Stimulated activated naive B cell treated with anti-CD40 and anti-IgM and Interleukin-4, amounts not matched to agents 10 μg/mL and 1 μg/mL and 100 μg/mL, for 72 hours (primary cell): ENCODE data around the gene UGT1A10.

ENCODE experiments used
- ATAC-seq, 2 donors: fragments of 150-1000 bp; cut with Tn5 transposase; replicated peaks; 2 replicates each; pipeline ENCODE4 v1.10.0; 2021; ENCODE audit warnings: moderate library complexity in 1 of 2
- DNase-seq: peaks from one replicate; pipeline ENCODE4 v3.0.0; 2021
- H3K27ac Mint-ChIP-seq: one replicate; pipeline ENCODE4 v1.8.0; 2022; ENCODE audit warnings: mild to moderate bottlenecking, mixed read lengths
- H3K27me3 Mint-ChIP-seq, 2 donors: one replicate each; pipeline ENCODE4 v1.8.0; 2022; ENCODE audit warnings: mixed read lengths in 2 of 2
- H3K36me3 Mint-ChIP-seq, 2 donors: one replicate each; pipeline ENCODE4 v1.8.0; 2022; ENCODE audit warnings: mixed read lengths in 2 of 2, mild to moderate bottlenecking in 1 of 2
- H3K4me1 Mint-ChIP-seq, 2 donors: one replicate each; pipeline ENCODE4 v1.8.0; 2022; ENCODE audit warnings: mixed read lengths in 2 of 2, mild to moderate bottlenecking in 1 of 2
- H3K4me3 Mint-ChIP-seq, 2 donors: one replicate each; pipeline ENCODE4 v1.8.0; 2022; ENCODE audit warnings: mild to moderate bottlenecking in 2 of 2, mixed read lengths in 2 of 2, moderate library complexity in 1 of 2
- H3K9me3 Mint-ChIP-seq, 2 donors: one replicate each; pipeline ENCODE4 v1.8.0; 2022; ENCODE audit warnings: mixed read lengths in 2 of 2, mild to moderate bottlenecking in 1 of 2

The UGT1A10 gene

DNA sequence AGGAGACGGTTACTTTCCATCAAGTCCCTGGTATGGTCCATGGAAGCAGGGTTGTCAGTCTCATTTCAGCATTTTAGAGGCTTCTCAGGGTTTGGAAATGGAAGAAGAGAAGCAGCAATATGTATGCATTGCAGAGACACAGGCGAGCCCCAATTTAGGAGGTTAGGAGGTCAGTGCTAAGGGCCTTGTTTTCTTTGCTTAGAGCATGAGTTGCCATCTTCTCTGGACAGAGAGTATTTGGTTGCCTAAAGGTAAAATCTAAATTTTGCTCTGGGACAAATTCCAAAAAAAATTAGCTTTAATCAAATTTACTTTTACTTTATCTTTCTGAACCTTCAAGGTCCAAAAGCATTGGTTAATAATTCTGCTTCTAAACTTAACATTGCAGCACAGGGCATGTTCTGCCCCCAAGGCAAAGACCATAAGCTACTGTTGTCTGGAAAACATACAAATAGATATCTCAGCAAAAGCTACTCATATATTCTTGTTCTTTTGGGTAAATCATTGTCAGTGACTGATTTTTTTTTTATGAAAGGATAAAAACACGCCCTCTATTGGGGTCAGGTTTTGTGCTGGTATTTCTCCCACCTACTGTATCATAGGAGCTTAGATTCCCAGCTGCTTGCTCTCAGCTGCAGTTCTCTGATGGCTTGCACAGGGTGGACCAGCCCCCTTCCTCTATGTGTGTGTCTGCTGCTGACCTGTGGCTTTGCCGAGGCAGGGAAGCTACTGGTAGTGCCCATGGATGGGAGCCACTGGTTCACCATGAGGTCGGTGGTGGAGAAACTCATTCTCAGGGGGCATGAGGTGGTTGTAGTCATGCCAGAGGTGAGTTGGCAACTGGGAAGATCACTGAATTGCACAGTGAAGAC is 35.3 kb downstream of the UGT1A10 start, which contains the start of gene UGT1A9:
TSS of gene UGT1A9 (plus strand) at position 609 of the 872 bp plus-strand sequence. CDS start at position 646, 37 bp downstream.
- no peaks in the 10 kb centered on the region for H3K4me1 Mint-ChIP-seq
- DNase-seq (no peak), ATAC-seq (no peak)
- H3K27me3 Mint-ChIP-seq, result peaks cover 8 to 22% of the 10 kb centered on the region in 2 donors
- peaks cover 0 to 8% of the 10 kb centered on the region in 2 donors for H3K9me3 Mint-ChIP-seq
- H3K27ac Mint-ChIP-seq, result no peak within 1 kb of the TSS
- no peak within 1 kb of the TSS for H3K4me3 Mint-ChIP-seq
- H3K36me3 Mint-ChIP-seq, result no peaks in the 10 kb centered on the region

DNA sequence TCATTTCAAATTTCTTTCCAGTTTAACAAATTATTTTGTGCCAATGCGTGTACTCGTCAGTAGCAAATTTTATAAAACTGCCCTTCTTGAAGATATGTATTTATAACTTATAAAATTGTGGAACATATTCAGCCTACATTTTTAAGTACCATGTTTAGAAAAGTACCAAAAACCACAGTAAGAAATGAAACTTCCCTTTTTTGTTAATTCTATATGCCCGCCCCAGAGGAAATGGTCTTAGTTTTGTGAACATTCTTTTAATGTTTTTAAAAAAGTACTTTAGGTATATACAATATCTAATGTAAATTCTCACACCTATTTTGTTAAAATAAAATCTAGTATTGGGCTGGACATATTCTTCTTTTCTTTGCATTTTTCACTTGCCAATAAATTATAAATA is 36.6 kb downstream of the UGT1A10 start:
- Mint-ChIP-seq H3K4me3 (no peak overlapping the region), H3K9me3 (peaks cover 0 to 8% of the 10 kb centered on the region in 2 donors), H3K36me3 (no peaks in the 10 kb centered on the region), H3K4me1 (no peaks in the 10 kb centered on the region), H3K27me3 (peaks cover 8 to 29% of the 10 kb centered on the region in 2 donors), H3K27ac (no peak overlapping the region)
- no peak for ATAC-seq
- no peak for DNase-seq

- peaks cover 0 to 2% of the 10 kb centered on the region in 2 donors for H3K9me3 Mint-ChIP-seq
- H3K27me3 Mint-ChIP-seq, result peaks cover 8 to 25% of the 10 kb centered on the region in 2 donors
- H3K4me1 Mint-ChIP-seq, result no peaks in the 10 kb centered on the region
- H3K27ac Mint-ChIP-seq, result no peak overlapping the region
- ATAC-seq (no peak), DNase-seq (no peak)
- H3K36me3 Mint-ChIP-seq, result no peaks in the 10 kb centered on the region
- no peak overlapping the region for H3K4me3 Mint-ChIP-seq
Measured at GRCh38 chr2:233673896-233674295, 37.6 kb downstream of the UGT1A10 start.

DNA sequence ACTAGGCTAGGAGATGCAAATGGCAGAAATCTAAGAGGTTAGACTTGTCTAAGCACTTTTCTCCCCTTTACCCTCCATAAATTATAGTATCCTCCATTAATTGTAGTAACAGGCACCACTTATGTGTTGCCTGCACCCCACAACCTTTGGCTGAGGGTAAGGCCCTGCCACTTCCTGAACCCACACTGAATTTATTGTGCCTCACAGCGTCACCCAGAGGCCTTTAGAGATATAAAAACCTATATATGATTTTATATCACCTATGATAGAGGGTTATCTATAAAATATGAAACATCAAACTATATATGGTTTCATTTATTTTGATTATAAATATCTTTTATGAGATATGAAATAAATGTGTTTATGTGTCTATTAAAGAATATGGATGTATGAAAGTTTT is 38.1 kb downstream of the UGT1A10 start:
- ATAC-seq (no peak), DNase-seq (no peak)
- Mint-ChIP-seq H3K4me1 (no peaks in the 10 kb centered on the region), H3K27me3 (peaks cover 8 to 28% of the 10 kb centered on the region in 2 donors), H3K4me3 (no peak overlapping the region), H3K36me3 (no peaks in the 10 kb centered on the region), H3K27ac (no peak overlapping the region), H3K9me3 (peaks cover 0 to 2% of the 10 kb centered on the region in 2 donors)

DNA sequence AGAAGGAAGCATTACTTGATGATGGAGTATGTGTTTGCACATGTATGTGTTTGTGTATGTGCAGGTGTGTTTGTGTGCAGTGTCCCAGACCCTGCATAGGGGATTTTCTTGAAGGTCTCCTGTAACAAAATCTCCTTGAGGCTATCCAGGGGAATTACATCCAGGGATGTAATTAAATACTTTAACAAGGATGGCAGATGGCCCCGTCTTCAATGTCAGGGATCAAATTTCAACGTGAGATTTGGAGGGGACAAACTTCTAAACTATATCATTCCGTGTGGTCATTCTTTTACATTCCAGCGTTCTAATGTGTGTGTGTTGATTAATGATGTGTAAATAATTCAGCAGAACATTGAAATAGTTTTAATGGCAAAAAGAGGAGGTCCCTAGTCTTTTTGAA is 38.7 kb downstream of the UGT1A10 start:
- H3K4me3 Mint-ChIP-seq, result no peak overlapping the region
- H3K4me1 Mint-ChIP-seq, result no peaks in the 10 kb centered on the region
- ATAC-seq, result no peak
- H3K9me3 Mint-ChIP-seq, result peaks cover 0 to 2% of the 10 kb centered on the region in 2 donors
- peaks cover 12 to 28% of the 10 kb centered on the region in 2 donors for H3K27me3 Mint-ChIP-seq
- no peaks in the 10 kb centered on the region for H3K36me3 Mint-ChIP-seq
- DNase-seq, result no peak
- H3K27ac Mint-ChIP-seq, result no peak overlapping the region

DNA sequence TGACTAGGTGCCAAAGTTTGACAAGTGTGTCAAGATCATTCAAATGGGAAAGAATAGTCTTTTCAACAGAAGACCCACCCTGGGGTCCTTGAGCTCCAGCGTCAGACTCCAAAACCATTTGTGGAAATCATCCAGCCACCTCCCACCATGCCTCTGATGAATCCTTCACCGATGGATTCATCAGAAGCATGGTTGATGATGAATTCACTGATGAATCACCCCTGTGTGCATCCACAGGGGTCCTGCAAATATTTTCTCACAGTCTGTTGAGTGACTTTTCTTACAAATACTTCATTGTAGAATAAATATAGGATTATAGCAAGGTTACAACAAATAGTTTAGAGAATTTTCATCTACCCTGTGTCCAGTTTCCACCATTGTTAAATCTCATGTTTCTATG is 39.8 kb downstream of the UGT1A10 start:
- H3K27me3 Mint-ChIP-seq, result peaks cover 7 to 23% of the 10 kb centered on the region in 2 donors

GRCh38 chr2:233679196-233679595 is 42.9 kb downstream of the UGT1A10 start:
- no peak for ATAC-seq
- Mint-ChIP-seq H3K4me3 (no peak overlapping the region), H3K27me3 (peaks cover 5 to 13% of the 10 kb centered on the region in 2 donors)

More for the DNA sequence above, 39.8 kb downstream of the UGT1A10 start:
- DNase-seq, result no peak
- Mint-ChIP-seq H3K4me3 (no peak overlapping the region), H3K4me1 (no peaks in the 10 kb centered on the region), H3K36me3 (no peaks in the 10 kb centered on the region), H3K27ac (no peak overlapping the region), H3K9me3 (peaks cover 0 to 2% of the 10 kb centered on the region in 2 donors)
- ATAC-seq, result no peak

GRCh38 chr2:233680361-233681045 is 44.3 kb downstream of the UGT1A10 start:
- H3K4me3 Mint-ChIP-seq, result no peak overlapping the region
- H3K27me3 Mint-ChIP-seq, result peaks cover 5 to 13% of the 10 kb centered on the region in 2 donors
- H3K9me3 Mint-ChIP-seq, result no peaks in the 10 kb centered on the region
- DNase-seq (no peak), ATAC-seq (no peak)
- peaks cover 0 to 3% of the 10 kb centered on the region in 2 donors for H3K4me1 Mint-ChIP-seq
- H3K36me3 Mint-ChIP-seq, result no peaks in the 10 kb centered on the region
- no peak overlapping the region for H3K27ac Mint-ChIP-seq

More at GRCh38 chr2:233679196-233679595, 42.9 kb downstream of the UGT1A10 start:
- Mint-ChIP-seq H3K36me3 (no peaks in the 10 kb centered on the region), H3K27ac (no peak overlapping the region), H3K9me3 (no peaks in the 10 kb centered on the region), H3K4me1 (peaks cover 0 to 3% of the 10 kb centered on the region in 2 donors)
- no peak for DNase-seq

DNA sequence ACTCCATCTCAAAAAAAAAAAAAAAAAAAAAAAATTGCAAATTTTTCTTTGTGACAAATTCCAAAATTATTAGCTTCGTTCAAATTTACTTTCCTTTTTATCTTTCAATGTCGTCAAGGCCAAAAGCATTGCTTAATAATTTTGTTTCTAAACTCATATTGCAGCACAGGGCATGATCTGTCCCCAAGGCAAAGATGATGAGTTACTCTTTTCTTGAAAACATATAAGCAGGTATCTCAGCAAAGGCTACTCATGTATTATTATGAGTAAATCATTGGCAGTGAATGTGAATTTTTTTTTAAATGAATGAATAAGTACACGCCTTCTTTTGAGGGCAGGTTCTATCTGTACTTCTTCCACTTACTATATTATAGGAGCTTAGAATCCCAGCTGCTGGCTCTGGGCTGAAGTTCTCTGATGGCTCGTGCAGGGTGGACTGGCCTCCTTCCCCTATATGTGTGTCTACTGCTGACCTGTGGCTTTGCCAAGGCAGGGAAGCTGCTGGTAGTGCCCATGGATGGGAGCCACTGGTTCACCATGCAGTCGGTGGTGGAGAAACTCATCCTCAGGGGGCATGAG is 45.4 kb downstream of the UGT1A10 start, which contains the start of gene UGT1A7:
TSS of gene UGT1A7 (plus strand) at position 381 of the 579 bp plus-strand sequence. CDS start at position 418, 37 bp downstream.
- Mint-ChIP-seq H3K4me1 (peaks cover 0 to 3% of the 10 kb centered on the region in 2 donors), H3K27me3 (peaks cover 5 to 11% of the 10 kb centered on the region in 2 donors), H3K4me3 (no peak within 1 kb of the TSS), H3K27ac (no peak within 1 kb of the TSS), H3K9me3 (no peaks in the 10 kb centered on the region), H3K36me3 (peaks cover 0 to under 1% of the 10 kb centered on the region in 2 donors)
- ATAC-seq (no peak), DNase-seq (no peak)

DNA sequence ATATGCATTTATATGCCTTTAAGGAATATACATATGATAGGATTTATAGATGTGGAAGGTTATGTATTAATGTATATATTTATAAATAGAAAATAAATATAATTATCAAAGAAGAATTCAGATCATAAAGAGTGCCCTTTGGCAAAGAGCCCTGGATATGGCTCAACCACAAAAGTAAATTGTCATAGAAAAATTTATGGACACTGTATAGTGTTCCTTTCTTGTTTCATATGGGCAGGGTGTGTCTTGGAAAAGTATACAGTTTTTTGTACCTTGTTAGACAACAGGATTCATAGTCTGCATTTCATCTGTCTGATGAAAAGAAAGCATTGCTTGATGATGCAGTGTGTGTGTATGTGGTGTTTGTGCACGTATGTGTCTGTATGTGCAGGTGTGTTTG is 48.4 kb downstream of the UGT1A10 start:
- H3K4me1 Mint-ChIP-seq, result peaks cover 7 to 9% of the 10 kb centered on the region in 2 donors
- H3K27ac Mint-ChIP-seq, result no peak overlapping the region
- no peaks in the 10 kb centered on the region for H3K9me3 Mint-ChIP-seq
- H3K36me3 Mint-ChIP-seq, result peaks cover 0 to 3% of the 10 kb centered on the region in 2 donors
- DNase-seq (no peak), ATAC-seq (no peak)
- H3K27me3 Mint-ChIP-seq, result peaks cover 5 to 8% of the 10 kb centered on the region in 2 donors
- H3K4me3 Mint-ChIP-seq, result no peak overlapping the region

GRCh38 chr2:233686928-233687327 is 50.7 kb downstream of the UGT1A10 start:
- H3K27ac Mint-ChIP-seq, result no peak overlapping the region
- ATAC-seq, result no peak
- H3K4me3 Mint-ChIP-seq, result no peak overlapping the region
- H3K4me1 Mint-ChIP-seq, result peaks cover 7 to 9% of the 10 kb centered on the region in 2 donors
- H3K27me3 Mint-ChIP-seq, result peaks cover 4 to 5% of the 10 kb centered on the region in 2 donors
- no peak for DNase-seq
- H3K36me3 Mint-ChIP-seq, result peaks cover 0 to 3% of the 10 kb centered on the region in 2 donors
- no peaks in the 10 kb centered on the region for H3K9me3 Mint-ChIP-seq

DNA sequence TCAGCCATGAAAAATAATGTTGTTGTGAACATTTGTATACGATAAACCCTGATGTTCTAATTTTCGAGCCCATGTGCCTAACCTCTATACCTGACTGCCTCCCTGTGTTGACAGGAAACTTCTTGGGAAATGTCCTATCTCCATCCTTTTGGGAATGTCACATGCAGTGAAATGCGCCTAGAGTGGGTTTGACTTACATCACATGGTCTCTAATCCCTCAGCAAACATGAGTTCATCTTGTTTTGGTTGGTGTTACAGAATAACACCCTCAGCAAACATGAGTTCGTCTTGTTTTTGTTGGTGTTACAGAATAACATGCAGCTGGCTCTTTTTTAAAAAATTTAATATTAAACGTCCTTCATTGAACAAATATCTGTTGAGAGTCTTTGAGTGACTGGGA is 52.1 kb downstream of the UGT1A10 start:
- H3K9me3 Mint-ChIP-seq, result no peaks in the 10 kb centered on the region
- H3K27me3 Mint-ChIP-seq, result peaks cover 4 to 5% of the 10 kb centered on the region in 2 donors
- H3K27ac Mint-ChIP-seq, result no peak overlapping the region
- ATAC-seq, result no peak
- DNase-seq, result no peak
- H3K4me1 Mint-ChIP-seq, result peaks cover 5 to 7% of the 10 kb centered on the region in 2 donors
- H3K36me3 Mint-ChIP-seq, result peaks cover 0 to 3% of the 10 kb centered on the region in 2 donors
- H3K4me3 Mint-ChIP-seq, result no peak overlapping the region

GRCh38 chr2:233689031-233689430 is 52.8 kb downstream of the UGT1A10 start:
- H3K27me3 Mint-ChIP-seq, result peaks cover 4 to 11% of the 10 kb centered on the region in 2 donors
- H3K36me3 Mint-ChIP-seq, result peaks cover 0 to 3% of the 10 kb centered on the region in 2 donors
- H3K9me3 Mint-ChIP-seq, result no peaks in the 10 kb centered on the region

GRCh38 chr2:233689501-233689900 is 53.3 kb downstream of the UGT1A10 start:
- Mint-ChIP-seq H3K4me1 (peaks cover 5 to 7% of the 10 kb centered on the region in 2 donors), H3K27ac (no peak overlapping the region), H3K36me3 (peaks cover 0 to 3% of the 10 kb centered on the region in 2 donors), H3K4me3 (no peak overlapping the region), H3K9me3 (no peaks in the 10 kb centered on the region), H3K27me3 (peaks cover 4 to 11% of the 10 kb centered on the region in 2 donors)
- no peak for DNase-seq
- ATAC-seq, result no peak

More at GRCh38 chr2:233689031-233689430, 52.8 kb downstream of the UGT1A10 start:
- no peak for DNase-seq
- H3K27ac Mint-ChIP-seq, result no peak overlapping the region
- H3K4me1 Mint-ChIP-seq, result peaks cover 5 to 7% of the 10 kb centered on the region in 2 donors
- no peak overlapping the region for H3K4me3 Mint-ChIP-seq
- peak; percentile 56 to 58 for ATAC-seq
